KG1 (cell line): ENCODE measurements around the gene NACC1.
"Not testable (repeated sequence)": the region's sequence is repeated elsewhere in the genome, so short reads cannot be mapped to it uniquely, and the experiment has no call there.

ENCODE experiments used
- DNase-seq: peaks from one replicate; lab custom pipeline; 2025; lab: John Stamatoyannopoulos, UW

NACC1 gene

DNA sequence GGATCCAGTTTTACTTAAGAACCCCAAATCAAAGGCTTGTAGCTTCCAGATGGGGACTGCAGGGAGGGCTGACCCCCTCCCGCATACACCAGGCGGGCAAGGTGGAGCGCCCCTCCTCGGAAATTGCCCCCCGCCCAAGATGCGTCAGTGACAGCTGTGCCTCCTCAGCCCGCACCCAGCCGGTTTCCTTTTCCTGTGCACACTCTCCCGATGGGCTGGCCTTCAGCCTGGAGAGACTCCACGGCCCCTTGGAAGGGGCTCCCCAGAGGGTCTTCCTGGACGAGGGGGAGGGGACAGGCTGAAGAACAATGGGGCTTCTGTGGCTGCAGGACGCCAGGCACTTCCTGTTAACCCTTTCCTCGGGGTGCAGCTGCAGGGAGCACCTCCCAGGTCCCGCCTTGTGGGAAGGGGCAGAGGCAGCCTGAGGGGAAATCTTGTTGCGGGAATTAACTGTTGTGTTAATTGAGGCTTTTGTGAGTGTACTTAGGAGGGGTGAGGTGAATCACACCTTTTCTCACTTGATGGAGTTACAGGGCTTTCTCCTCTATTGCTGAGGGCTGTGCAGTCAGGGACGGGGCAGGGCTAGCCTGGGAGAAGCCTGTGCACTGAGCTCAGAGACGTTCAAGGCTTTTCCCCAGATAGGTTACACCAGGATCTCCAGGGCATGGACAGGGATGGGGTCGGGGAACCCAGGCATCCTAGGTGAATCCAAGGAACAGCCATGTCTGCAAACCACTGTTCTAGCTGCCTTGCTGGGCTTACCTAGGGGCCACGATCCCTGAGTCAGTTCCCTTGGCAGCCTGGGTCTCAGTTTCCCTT lies 46.5 kb downstream of the NACC1 start:
- peak; percentile 43 for DNase-seq

DNA sequence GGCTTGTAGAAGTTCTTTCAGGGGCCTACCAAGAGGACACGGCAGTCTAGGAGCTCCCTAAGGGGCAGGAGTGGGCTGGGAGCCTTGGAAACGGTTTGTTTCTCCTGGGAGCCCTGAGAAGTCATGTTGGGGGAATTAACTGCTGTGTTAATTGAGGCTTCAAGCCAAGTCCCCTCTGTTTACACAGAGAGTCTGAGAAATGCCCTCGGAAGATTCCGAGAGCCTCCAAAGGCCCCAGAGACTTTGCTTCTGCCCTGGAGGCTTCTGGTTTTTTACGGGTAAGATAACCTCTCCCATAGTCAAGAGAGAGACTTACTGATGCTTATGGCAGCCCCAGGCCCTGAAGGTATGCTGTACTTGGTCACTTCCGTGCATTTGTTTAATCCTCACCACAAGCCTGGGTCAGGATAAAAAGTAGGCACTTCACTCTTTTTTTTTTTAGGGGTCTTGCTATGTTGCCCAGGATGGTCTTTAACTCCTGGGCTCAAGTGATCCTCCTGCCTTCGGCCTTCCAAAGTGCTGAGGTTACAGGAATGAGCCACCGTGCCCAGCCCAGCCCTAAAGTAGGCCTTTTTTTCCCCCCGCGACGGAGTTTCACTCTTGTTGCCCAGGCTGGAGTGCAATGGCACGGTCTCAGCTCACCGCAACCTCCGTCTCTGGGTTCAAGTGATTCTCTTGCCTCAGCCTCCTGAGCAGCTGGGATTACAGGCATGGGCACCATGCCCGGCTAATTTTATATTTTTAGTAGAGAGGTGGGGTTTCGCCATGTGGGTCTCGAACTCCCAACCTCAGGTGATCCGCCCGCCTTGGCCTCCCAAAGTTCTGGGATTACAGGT lies 47.3 kb downstream of the NACC1 start:
- DNase-seq = no peak

DNA sequence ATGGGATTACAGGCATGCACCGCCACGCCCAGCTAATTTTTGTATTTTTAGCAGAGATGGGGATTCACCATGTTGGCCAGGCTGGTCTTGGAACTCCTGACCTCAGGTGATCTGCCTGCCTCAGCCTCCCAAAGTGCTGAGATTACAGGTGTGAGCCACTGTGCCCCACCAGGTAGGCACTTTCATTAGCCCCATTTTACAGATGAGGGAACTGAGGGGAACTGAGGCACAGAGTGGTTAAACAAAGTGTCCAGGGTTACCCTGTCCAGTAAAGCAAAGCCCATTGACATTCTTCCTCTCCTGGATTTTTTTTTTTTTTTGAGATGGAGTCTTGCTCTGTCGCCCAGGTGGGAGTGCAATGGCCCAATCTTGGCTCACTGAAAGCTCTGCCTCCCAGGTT lies 48.1 kb downstream of the NACC1 start:
- DNase-seq = not testable (repeated sequence)

DNA sequence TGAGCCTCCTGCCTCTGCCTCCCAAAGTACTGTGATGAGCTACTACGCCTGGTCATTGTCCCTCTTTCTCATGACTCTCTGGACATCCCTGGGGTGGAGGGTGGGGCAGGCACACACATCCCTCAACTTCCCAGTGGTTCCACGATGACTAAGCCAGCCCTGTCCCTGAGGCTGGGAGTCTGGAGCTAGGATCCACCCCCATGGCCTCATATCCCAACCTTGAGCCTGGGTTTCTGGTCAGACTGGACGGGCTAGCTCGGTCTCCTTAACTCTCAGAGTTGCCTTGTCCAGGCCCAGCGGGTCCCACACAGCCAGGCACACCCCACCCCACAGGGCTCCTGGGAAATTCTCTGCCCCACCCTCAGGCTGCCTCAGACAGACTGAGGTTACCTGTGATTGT lies 51.7 kb downstream of the NACC1 start:
- DNase-seq = no peak

DNA sequence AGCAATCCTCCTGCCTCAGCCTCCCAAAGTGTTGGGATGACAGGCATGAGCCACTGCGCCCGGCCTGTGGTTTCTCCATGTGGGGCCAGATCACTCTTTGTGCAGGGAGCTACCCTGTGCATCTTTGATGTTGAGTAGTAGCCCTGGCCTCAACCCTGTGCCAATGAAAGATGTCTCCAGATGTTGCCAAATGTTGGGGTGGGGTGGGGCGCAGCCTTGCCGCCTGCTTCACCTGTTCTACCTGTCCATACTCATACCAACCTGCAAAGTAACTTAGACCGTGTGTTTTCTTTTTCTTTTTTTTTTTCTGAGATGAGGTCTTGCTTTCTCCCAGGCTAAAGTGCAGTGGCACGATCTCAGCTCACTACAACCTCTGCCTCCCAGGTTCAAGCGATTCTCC lies 53.1 kb downstream of the NACC1 start:
- no peak for DNase-seq

DNA sequence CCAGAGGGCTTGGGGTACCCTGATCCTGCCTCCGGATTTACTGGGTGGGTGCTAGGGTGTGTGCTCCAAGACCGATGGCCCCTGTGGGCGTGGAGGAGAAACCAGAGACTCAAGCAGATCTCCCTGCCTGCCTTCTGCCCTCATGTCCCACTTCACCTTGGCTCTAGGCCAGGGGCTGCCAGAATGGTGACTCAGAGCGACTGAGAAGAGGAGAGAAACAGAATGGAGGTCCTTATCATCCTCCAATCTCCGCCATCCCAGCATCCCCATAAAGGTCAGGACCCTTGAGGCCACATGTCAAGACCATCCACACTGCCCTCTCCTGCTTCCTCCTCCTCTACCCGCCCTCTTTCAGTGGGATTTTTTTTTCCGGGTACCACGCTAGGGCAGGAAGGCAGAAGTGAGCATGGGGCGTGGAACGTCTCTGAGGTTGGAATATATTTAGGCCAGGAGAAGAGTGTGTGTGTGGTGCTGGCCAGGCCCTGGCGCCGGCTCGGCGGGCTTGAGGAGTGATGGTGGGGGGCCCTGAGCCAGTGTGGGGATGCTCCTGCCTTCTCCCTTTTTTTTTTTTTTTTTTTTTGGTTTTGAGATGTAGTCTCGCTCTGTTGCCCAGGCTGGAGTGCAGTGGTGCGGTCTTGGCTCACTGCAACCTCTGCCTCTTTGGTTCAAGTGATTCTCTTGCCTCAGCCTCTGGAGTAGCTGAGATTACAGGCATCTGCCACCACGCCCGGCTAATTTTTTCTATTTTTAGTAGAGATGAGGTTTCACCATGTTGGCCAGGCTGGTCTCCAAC lies 54.5 kb downstream of the NACC1 start:
- DNase-seq = peak; percentile 30

DNA sequence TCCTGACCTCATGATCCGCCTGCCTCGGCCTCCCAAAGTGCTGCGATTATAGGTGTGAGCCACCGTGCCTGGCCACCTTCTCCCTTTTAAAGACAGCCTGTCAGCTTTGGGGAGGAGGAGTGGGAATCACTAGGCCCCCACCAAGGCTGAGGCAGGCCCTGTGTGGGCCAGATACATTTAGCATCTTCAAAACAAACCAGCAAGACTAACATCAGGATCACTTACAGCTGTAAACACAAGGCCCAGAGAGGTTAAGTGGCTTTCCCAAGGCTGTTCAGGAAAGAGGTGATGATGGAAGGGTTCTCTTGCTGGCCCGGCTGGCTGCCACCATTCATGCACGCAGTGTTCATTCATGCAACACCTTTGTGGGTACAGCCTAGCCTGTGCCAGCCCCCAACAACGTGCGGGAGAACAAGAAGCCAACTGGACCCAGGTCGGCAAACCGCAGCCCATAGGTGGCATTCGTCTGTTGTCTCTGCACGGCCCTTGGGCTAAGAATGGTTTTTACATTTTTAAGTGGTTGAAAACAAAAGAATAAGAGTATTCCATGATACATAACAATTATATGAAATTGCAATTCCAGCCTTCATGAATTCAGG lies 55.2 kb downstream of the NACC1 start:
- DNase-seq = no peak

DNA sequence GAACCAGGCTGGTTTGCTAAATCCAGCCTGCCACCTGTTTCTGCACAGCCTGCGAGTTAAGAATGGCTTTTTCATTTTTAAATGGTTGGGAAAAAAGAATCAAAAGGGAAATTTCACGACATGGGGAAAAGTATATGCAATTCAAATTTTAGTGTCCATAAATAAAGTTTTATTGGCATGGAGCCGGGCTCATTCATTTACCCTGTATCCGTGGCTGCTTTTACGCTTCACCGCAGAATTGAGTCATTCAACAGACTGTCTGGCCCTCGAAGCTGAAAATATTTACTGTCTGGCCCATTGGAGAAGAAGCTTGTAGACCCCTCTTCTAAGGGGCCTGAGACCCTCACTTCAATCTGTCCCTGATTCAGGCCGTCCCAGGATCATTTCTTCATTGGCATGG lies 58.3 kb downstream of the NACC1 start:
- DNase-seq = no peak

DNA sequence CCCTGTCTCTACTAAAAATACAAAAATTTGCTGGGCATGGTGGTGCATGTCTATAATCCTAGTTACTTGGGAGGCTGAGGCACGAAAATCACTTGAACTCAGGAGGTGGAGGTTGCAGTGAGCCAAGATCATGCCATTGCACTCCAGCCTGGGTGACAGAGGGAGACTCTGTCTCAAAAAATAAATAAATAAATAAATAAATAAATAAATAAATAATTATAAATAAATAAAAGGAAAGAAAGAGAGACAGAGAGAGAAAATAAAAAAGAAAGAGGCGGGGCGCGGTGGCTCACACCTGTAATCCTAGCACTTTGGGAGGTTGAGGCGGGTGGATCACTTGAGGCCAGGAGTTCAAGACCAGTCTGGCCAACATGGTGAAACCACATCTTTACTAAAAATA lies 59.5 kb downstream of the NACC1 start:
- DNase-seq = not testable (repeated sequence)

DNA sequence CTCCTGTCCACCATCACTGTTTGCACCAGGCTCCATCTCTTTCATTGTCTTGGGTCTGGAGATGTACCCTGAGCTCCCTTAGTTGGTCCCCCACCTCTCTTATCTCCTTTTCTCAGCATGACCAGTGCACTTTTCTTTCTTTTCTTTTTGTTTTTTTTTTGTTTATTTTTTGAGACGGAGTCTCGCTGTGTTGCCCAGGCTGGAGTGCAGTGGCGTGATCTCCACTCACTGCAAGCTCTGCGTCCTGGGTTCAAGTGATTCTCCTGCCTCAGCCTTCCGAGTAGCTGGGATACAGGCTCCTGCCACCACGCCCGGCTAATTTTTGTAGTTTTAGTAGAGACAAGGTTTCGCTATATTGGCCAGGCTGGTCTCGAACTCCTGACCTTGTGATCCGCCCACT lies 60.2 kb downstream of the NACC1 start:
- DNase-seq = not testable (repeated sequence)

DNA sequence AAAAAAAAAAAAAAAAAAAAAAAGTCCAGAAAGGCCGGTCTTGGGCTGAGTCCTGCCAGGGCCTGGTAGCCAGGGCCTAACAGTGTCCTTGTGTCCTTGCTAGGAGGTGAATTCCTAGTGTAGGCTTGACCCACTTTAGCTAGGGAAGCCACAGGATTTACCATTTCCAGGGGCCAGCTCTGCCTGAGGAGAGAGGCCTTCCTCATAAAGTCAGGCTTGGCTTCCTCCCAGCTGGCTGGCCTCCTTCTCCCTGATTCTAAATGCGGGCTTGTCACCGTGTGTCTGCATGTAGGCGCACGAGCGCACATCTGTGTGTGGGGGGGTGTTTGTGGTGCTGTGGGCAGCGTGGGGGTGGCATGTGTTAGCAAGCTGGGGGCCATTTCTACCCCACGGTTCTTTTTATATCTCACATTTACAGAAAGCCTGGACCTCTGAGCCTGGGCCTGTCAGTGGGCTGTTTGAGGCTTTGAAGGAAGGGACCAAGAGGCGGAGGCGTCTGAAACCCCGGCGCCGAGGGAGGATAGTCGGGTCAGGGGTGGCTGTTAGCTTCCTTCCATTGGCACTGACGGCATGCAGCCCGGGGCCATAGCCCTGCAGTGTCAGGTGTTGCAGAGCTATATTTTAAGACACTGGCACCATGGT lies 63.8 kb downstream of the NACC1 start:
- peak; percentile 41 for DNase-seq

DNA sequence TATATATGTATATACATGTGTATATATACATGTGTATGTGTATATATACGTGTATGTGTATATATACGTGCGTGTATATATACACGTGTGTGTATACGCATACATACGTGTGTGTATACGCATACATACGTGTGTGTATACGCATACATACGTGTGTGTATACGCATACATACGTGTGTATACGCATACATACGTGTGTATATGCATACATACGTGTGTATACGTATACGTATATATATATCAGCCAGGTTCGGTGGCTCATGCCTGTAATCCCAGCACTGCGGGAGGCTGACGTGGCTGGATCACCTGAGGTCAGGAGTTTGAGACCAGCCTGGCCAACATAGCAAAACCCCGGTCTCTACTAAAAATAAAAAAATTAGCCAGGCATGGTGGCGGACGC lies 66.9 kb downstream of the NACC1 start:
- not testable (repeated sequence) for DNase-seq

DNA sequence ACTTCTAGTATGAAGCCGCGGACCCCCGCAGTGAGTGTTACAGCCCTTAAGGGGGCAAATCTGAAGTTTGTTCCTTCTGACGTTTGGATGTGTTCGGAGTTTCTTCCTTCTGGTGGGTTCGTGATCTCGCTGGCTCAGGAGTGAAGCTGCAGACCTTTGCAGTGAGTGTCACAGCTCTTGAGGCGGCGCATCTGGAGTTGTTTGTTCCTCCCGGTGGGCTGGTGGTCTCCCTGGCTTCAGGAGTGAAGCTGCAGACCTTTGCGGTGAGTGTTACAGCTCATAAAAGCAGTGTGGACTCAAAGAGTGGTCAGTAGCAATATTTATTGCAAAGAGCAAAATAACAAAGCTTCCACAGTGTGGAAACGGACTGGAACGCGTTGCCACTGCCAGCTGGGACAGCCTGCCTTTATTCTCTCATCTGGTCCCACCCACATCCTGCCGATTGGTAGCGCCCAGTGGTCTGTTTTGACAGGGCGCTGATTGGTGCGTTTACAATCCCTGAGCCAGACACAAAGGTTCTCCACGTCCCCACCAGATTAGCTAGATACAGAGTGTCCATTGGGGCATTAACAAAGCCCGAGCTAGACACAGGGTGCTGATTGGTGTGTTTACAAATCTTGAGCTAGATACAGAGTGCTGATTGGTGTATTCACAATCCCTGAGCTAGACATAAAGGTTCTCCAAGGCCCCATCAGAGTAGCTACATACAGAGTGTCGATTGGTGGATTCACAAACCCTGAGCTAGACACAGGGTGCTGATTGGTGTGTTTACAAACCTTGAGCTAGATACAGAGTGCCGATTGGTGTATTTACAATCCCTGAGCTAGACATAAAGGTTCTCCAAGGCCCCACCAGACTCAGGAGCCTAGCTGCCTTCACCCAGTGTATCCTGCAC lies 67.9 kb downstream of the NACC1 start:
- DNase-seq = not testable (repeated sequence)

DNA sequence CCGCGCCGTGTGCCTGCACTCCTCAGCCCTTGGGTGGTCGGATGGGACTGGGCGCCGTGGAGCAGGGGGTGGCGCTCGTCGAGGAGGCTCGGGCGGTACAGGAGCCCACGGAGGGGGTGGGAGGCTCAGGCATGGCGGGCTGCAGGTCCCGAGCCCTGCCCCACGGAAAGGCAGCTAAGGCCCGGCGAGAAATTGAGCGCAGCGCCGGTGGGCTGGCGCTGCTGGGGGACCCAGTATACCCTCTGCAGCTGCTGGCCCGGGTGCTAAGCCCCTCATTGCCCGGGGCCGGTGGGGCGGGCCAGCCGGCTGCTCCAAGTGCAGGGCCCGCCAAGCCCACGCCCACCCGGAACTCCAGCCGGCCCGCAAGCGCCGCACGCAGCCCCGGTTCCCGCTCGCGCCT lies 68.6 kb downstream of the NACC1 start:
- DNase-seq = not testable (repeated sequence)

DNA sequence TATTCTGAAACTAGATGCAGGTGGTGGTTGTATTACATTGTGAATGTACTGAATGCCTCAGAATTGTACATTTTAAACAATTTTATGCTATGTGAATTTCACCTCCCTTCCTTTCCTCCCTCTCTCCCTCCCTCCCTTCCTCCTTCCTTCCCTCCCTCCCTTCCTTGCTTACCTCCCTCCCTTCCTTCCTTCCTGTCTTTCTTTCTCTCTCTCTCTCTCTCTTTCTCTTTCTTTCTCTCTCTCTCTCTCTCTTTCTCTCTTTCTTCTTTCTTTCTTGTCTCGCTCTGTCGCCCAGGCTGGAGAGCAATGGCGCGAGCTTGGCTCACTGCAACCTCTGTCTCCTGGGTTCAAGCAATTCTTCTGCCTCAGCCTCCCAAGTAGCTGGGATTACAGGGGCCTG lies 69.4 kb downstream of the NACC1 start:
- DNase-seq = no peak

DNA sequence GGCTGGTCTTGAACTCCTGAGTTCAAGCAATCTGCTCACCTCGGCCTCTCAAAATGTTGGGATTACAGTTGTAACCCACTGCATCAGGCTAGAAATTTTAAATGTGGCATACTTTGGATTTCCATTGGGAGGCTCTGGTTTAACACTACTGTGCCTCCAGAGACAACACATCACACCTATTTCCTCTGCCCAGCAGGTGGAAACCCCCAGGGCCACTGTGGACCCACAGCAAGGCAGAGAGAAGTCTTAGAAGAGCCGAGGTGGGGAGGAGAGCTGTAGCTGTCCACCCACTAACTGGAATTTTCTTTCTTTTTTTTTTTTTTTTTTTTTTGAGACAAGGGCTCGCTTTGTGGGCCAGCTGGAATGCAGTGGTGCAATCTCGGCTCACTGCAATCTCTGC lies 71.5 kb downstream of the NACC1 start:
- DNase-seq = no peak
